GM19324 (cell line): ENCODE measurements around the gene AAK1.
"Not testable (repeated sequence)": the region's sequence is repeated elsewhere in the genome, so short reads cannot be mapped to it uniquely, and the experiment has no call there.

ENCODE experiments used
- ATAC-seq: cut with Tn5 transposase; IDR thresholded peaks from one replicate; pipeline ENCODE4 v1.9.1; 2021; ENCODE audit warnings: mild to moderate bottlenecking, moderate library complexity; ENCODE audit not compliant: unreplicated experiment, low FRiP score

Gene AAK1

GRCh38 chr2:69422198-69422597, 221.3 kb downstream of the AAK1 start:
- ATAC-seq = no peak

GRCh38 chr2:69419111-69419510, 224.4 kb downstream of the AAK1 start:
- ATAC-seq = not testable (repeated sequence)

- no peak for ATAC-seq
Measured at GRCh38 chr2:69416147-69416546, 227.4 kb downstream of the AAK1 start.
